ENCODE measurements around the gene MGMT.

MGMT gene

GRCh38 chr10:129621693-129622092, 154.7 kb downstream of the MGMT start:
- H4K20me1 ChIP-seq (ENCODE audit: insufficient read depth, low read length): no peaks in the 10 kb centered on the region
- H3K4me2 ChIP-seq (ENCODE audit: low read length): no peak overlapping the region
- no peak overlapping the region for H3K4me3 ChIP-seq (ENCODE audit: low read depth, low read length, poor library complexity, severe bottlenecking)
- H3K4me1 ChIP-seq (ENCODE audit: insufficient read depth, low read length, severe bottlenecking): peaks cover 1% of the 10 kb centered on the region
- no peaks in the 10 kb centered on the region; the same call in 1 of the 2 replicates for H3K36me3 ChIP-seq (ENCODE audit: insufficient read depth, low read length)
- H3F3A ChIP-seq (ENCODE audit: insufficient read depth, low read length): no peaks in the 10 kb centered on the region
- peaks cover 3% of the 10 kb centered on the region for H3K79me2 ChIP-seq (ENCODE audit: insufficient read depth, low read length)
- no peaks in the 10 kb centered on the region for H3K27me3 ChIP-seq (ENCODE audit: insufficient read depth, low read length)
- H3K9me3 ChIP-seq (ENCODE audit: low read length): no peaks in the 10 kb centered on the region
- H3K9ac ChIP-seq (ENCODE audit: low read length): no peak overlapping the region
- no peak overlapping the region for H2AFZ ChIP-seq (ENCODE audit: low read length)
- no peaks in the 10 kb centered on the region for H3K9me2 ChIP-seq (ENCODE audit: low read depth, low read length)
- no peak for TF ChIP-seq EZH2 (IDR thresholded peaks at IDR 0.05; ENCODE audit: borderline replicate concordance, low read length)
- TF ChIP-seq, protein P1, sequence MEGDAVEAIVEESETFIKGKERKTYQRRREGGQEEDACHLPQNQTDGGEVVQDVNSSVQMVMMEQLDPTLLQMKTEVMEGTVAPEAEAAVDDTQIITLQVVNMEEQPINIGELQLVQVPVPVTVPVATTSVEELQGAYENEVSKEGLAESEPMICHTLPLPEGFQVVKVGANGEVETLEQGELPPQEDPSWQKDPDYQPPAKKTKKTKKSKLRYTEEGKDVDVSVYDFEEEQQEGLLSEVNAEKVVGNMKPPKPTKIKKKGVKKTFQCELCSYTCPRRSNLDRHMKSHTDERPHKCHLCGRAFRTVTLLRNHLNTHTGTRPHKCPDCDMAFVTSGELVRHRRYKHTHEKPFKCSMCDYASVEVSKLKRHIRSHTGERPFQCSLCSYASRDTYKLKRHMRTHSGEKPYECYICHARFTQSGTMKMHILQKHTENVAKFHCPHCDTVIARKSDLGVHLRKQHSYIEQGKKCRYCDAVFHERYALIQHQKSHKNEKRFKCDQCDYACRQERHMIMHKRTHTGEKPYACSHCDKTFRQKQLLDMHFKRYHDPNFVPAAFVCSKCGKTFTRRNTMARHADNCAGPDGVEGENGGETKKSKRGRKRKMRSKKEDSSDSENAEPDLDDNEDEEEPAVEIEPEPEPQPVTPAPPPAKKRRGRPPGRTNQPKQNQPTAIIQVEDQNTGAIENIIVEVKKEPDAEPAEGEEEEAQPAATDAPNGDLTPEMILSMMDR (IDR thresholded peaks at IDR 0.05; ENCODE audit: low read length): no peak
- H3K27ac ChIP-seq (ENCODE audit: low read depth, low read length, poor library complexity, severe bottlenecking): no peak overlapping the region

DNA sequence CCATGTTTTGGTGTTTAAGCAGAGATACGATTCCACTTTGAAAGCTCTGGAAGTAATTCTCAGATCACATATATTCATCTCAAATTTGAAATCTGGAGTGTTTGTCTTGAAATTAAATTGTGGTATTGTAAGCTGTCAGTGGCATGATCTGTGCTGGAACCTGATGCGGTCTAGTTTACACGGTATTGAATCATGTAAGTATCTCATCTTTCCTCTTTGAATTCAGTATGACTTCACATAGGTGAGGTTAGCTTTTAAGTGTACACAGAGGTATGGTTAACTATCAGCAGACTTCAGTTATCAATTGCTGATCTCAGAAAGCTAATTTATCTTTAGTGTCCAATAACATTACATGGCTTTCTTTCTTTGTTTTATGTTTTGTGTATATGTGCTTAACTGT, 155.2 kb downstream of the MGMT start:
- Histone ChIP-seq H3K79me2 (ENCODE audit: insufficient read depth, low read length) (peaks cover under 1% of the 10 kb centered on the region), H3K4me3 (ENCODE audit: low read depth, low read length, poor library complexity, severe bottlenecking) (no peak overlapping the region), H3K27ac (ENCODE audit: low read depth, low read length, poor library complexity, severe bottlenecking) (no peak overlapping the region), H3K36me3 (ENCODE audit: insufficient read depth, low read length) (no peaks in the 10 kb centered on the region; the same call in 1 of the 2 replicates), H3F3A (ENCODE audit: insufficient read depth, low read length) (no peaks in the 10 kb centered on the region), H3K4me1 (ENCODE audit: insufficient read depth, low read length, severe bottlenecking) (peaks cover 7% of the 10 kb centered on the region), H3K9me2 (ENCODE audit: low read depth, low read length) (no peaks in the 10 kb centered on the region), H2AFZ (ENCODE audit: low read length) (no peak overlapping the region), H3K9me3 (ENCODE audit: low read length) (no peaks in the 10 kb centered on the region), H4K20me1 (ENCODE audit: insufficient read depth, low read length) (no peaks in the 10 kb centered on the region), H3K9ac (ENCODE audit: low read length) (no peak overlapping the region), H3K27me3 (ENCODE audit: insufficient read depth, low read length) (no peaks in the 10 kb centered on the region), H3K4me2 (ENCODE audit: low read length) (no peak overlapping the region)
- no peak for TF ChIP-seq EZH2 (IDR thresholded peaks at IDR 0.05; ENCODE audit: borderline replicate concordance, low read length)
- TF ChIP-seq, protein P1 (IDR thresholded peaks at IDR 0.05; ENCODE audit: low read length): no peak

DNA sequence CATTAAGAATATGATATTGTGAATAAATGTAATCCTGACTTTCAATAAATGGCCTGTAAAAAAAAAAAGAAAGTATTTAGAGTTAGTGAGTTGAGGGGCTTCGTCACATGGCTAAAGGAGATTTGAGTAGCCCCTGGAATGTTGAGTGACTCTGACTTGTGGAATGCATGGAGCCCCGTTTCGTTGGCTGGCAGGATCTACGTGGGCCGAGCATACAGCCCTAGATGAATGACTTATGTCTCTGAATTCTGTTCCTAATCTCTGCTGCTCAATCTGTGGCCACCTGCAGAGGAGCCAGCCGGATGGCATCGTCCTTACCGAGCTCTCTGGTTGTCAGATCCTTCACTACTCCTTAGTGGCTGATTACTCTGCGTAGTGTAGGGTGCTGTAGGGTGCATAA, 155.7 kb downstream of the MGMT start:
- Histone ChIP-seq H3K9me3 (ENCODE audit: low read length) (no peaks in the 10 kb centered on the region), H3F3A (ENCODE audit: insufficient read depth, low read length) (no peaks in the 10 kb centered on the region), H3K27ac (ENCODE audit: low read depth, low read length, poor library complexity, severe bottlenecking) (no peak overlapping the region), H3K36me3 (ENCODE audit: insufficient read depth, low read length) (no peaks in the 10 kb centered on the region; the same call in 1 of the 2 replicates), H2AFZ (ENCODE audit: low read length) (no peak overlapping the region), H3K79me2 (ENCODE audit: insufficient read depth, low read length) (peaks cover 5% of the 10 kb centered on the region), H3K9me2 (ENCODE audit: low read depth, low read length) (no peaks in the 10 kb centered on the region), H3K4me3 (ENCODE audit: low read depth, low read length, poor library complexity, severe bottlenecking) (no peak overlapping the region), H3K4me2 (ENCODE audit: low read length) (no peak overlapping the region), H3K4me1 (ENCODE audit: insufficient read depth, low read length, severe bottlenecking) (peaks cover 12% of the 10 kb centered on the region), H3K27me3 (ENCODE audit: insufficient read depth, low read length) (no peaks in the 10 kb centered on the region), H4K20me1 (ENCODE audit: insufficient read depth, low read length) (no peaks in the 10 kb centered on the region), H3K9ac (ENCODE audit: low read length) (no peak overlapping the region)
- no peak for TF ChIP-seq EZH2 (IDR thresholded peaks at IDR 0.05; ENCODE audit: borderline replicate concordance, low read length)
- TF ChIP-seq, protein P1 (IDR thresholded peaks at IDR 0.05; ENCODE audit: low read length): no peak

Data from OCI-LY1 (cell line).